ENCODE data around the gene CYB5B.

The CYB5B gene

GRCh38 chr16:69511651-69512050 is 87.2 kb downstream of the CYB5B start:
- ChIA-PET CTCF (no interaction called here), POLR2A (interaction anchor here (1.3 kb wide), 1 partner anchor 18 kb away, joined by 3 read pairs; no protein-coding TSS in a partner anchor)
- DNase-seq (ENCODE audit: extremely low spot score), result no peak
- TF ChIP-seq TARDBP (IDR thresholded peaks at IDR 0.05), result no peak

DNA sequence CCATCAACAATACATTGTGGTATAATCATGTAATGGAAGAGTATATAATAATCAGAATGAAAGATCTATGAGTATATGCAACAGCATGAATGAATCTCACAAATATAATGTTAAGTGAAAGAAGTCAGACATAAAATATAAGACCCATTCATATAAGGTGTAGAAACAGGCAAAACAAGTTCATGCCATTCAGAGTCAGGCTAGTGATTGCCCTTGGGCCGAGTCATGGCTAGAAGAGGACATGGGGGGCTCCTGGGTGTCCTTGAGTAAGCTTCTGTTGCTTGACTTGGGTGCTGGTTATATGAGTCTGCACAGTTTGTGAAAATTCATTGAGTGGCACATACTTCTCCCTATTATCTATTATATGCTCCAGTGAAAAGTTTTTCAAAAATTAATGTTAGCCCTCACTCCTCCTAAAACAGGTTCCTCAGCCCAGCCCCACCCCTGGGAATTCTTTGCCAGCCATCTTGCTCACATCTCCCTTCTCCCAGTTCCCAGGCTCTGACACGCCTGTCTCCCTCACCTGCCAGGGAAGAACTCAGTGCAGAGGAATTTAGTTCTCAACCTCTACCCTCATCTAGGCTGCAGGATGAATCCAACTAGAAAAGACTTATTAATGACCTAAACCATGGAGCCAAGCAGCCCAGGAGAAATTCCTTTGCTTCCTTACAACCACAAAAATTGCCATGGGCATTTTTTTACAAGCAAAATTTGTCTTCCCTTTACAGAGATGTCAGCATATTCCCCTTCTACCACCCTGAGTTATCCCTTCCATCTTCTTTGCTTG is 89.0 kb downstream of the CYB5B start:
- ChIA-PET POLR2A (no interaction called here), CTCF (no interaction called here)
- no peak for DNase-seq (ENCODE audit: extremely low spot score)
- TF ChIP-seq NFRKB (IDR thresholded peaks at IDR 0.05) (no peak), FOXA1 (IDR thresholded peaks at IDR 0.05) (no peak), BHLHE40 (IDR thresholded peaks at IDR 0.05; ENCODE audit: borderline replicate concordance) (no peak)

GRCh38 chr16:69514356-69514755 is 89.9 kb downstream of the CYB5B start:
- ChIA-PET POLR2A (no interaction called here), CTCF (no interaction called here)
- no peak for TF ChIP-seq L3MBTL2 (conservative IDR thresholded peaks at IDR 0.05)
- TF ChIP-seq SUZ12 (IDR thresholded peaks at IDR 0.05), result no peak
- TF ChIP-seq FOXK2 (IDR thresholded peaks at IDR 0.05), result no peak
- no peak for TF ChIP-seq ARNT (IDR thresholded peaks at IDR 0.05)
- no peak for TF ChIP-seq ELF4 (IDR thresholded peaks at IDR 0.05)
- no peak for TF ChIP-seq PKNOX1 (IDR thresholded peaks at IDR 0.05)
- TF ChIP-seq FOXM1 (IDR thresholded peaks at IDR 0.05; ENCODE audit: borderline replicate concordance), result no peak
- TF ChIP-seq BHLHE40 (IDR thresholded peaks at IDR 0.05; ENCODE audit: borderline replicate concordance), result no peak
- no peak for TF ChIP-seq FOXA1 (IDR thresholded peaks at IDR 0.05)
- TF ChIP-seq TARDBP (IDR thresholded peaks at IDR 0.05), result no peak
- no peak for TF ChIP-seq ZNF384 (IDR thresholded peaks at IDR 0.05)
- no peak for TF ChIP-seq CTBP1 (IDR thresholded peaks at IDR 0.05; ENCODE audit: borderline replicate concordance)
- TF ChIP-seq LEF1 (IDR thresholded peaks at IDR 0.05; ENCODE audit: borderline replicate concordance), result no peak
- TF ChIP-seq NFRKB (IDR thresholded peaks at IDR 0.05), result no peak
- no peak for TF ChIP-seq SP1 (IDR thresholded peaks at IDR 0.05)
- no peak for TF ChIP-seq HDGF (IDR thresholded peaks at IDR 0.05; ENCODE audit: borderline replicate concordance)
- no peak for DNase-seq (ENCODE audit: extremely low spot score)
